Neural cell (in vitro differentiated cells): ENCODE data around the gene NXPH2. TPM values are rescaled to one million over a fixed set of nuclear protein-coding genes. Genes with fewer than 3 reads are reported as not detected.

Source experiments
- H2AFZ ChIP-seq: fragments of 200-600, 300-800 bp; sonication (generic), shearing (Covaris generic); 2 replicates; pipeline ENCODE4 v1.6.0; 2014; ENCODE audit warnings: low read depth, mild to moderate bottlenecking, antibody characterized with exemption, low read length, moderate library complexity
- H3F3A ChIP-seq: fragments of 200-600 bp; shearing (Covaris generic); 2 replicates; pipeline ENCODE4 v1.6.1; 2016; ENCODE audit warnings: mild to moderate bottlenecking, moderate library complexity, mixed read lengths, antibody characterized with exemption, low read length; ENCODE audit not compliant: insufficient read depth, poor library complexity, severe bottlenecking
- H3K27ac ChIP-seq: fragments of 200-600, 300-800 bp; sonication (generic), shearing (Covaris generic); 2 replicates; pipeline ENCODE4 v1.5.1; 2014; ENCODE audit warnings: mild to moderate bottlenecking, low read length, moderate library complexity
- H3K27me3 ChIP-seq: fragments of 300-800, 200-600 bp; sonication (generic), shearing (Covaris generic); 2 replicates; pipeline ENCODE4 v1.6.0; 2014; ENCODE audit warnings: mild to moderate bottlenecking, low read depth, low read length, moderate library complexity; ENCODE audit not compliant: insufficient read depth
- H3K36me3 ChIP-seq: fragments of 300-800, 200-600 bp; sonication (generic), shearing (Covaris generic); 2 replicates; pipeline ENCODE4 v1.5.1; 2014; ENCODE audit warnings: mild to moderate bottlenecking, antibody characterized with exemption, low read length, moderate library complexity; ENCODE audit not compliant: insufficient read depth
- H3K4me2 ChIP-seq: fragments of 300-800, 200-600 bp; sonication (generic), shearing (Covaris generic); 2 replicates; pipeline ENCODE4 v1.6.0; 2014; ENCODE audit warnings: mild to moderate bottlenecking, low read length
- H3K4me3 ChIP-seq: fragments of 300-800, 200-600 bp; sonication (generic), shearing (Covaris generic); 2 replicates; pipeline ENCODE4 v1.5.1; 2014; ENCODE audit warnings: mild to moderate bottlenecking, low read length, moderate library complexity
- H3K79me2 ChIP-seq: fragments of 200-600 bp; shearing (Covaris generic); replicated peaks from 2 replicates; pipeline ENCODE4 v1.6.0; 2014; ENCODE audit warnings: mild to moderate bottlenecking, low read length, moderate library complexity; ENCODE audit not compliant: insufficient read depth
- H3K9ac ChIP-seq: fragments of 300-800, 200-600 bp; sonication (generic), shearing (Covaris generic); 2 replicates; pipeline ENCODE4 v1.6.1; 2016; ENCODE audit warnings: mild to moderate bottlenecking, low read length, mixed read lengths
- H3K9me2 ChIP-seq: fragments of 200-600 bp; shearing (Covaris generic); 2 replicates; pipeline ENCODE4 v1.6.1; 2016; ENCODE audit warnings: mild to moderate bottlenecking, low read length, mixed read lengths; ENCODE audit not compliant: insufficient read depth
- H3K9me3 ChIP-seq: fragments of 200-600, 300-800 bp; sonication (generic), shearing (Covaris generic); 2 replicates; pipeline ENCODE4 v1.6.1; 2016; ENCODE audit warnings: mild to moderate bottlenecking, mixed run types, low read length, moderate library complexity, mixed read lengths
- H4K20me1 ChIP-seq: fragments of 200-600 bp; shearing (Covaris generic); 2 replicates; pipeline ENCODE4 v1.6.1; 2016; ENCODE audit warnings: mild to moderate bottlenecking, mixed run types; ENCODE audit not compliant: insufficient read depth
- EP300 ChIP-seq: fragments of 450-650 bp; conservative IDR thresholded peaks from 2 replicates; pipeline ENCODE4 v1.6.1; 2014; ENCODE audit warnings: antibody characterized with exemption, mild to moderate bottlenecking, moderate library complexity; ENCODE audit not compliant: poor library complexity, severe bottlenecking
- EZH2 ChIP-seq: fragments of 200-600, 300-800 bp; shearing (Covaris generic), sonication (generic); IDR thresholded peaks from 2 replicates; pipeline ENCODE4 v1.6.1; 2014; ENCODE audit warnings: antibody characterized with exemption, low read length, borderline replicate concordance, mild to moderate bottlenecking; ENCODE audit not compliant: insufficient read depth, poor library complexity, severe bottlenecking
- MXI1 ChIP-seq: fragments of 450-650 bp; conservative IDR thresholded peaks from 2 replicates; pipeline ENCODE4 v1.6.1; 2014; ENCODE audit warnings: antibody characterized with exemption, mild to moderate bottlenecking; ENCODE audit not compliant: poor library complexity, severe bottlenecking
- POLR2AphosphoS5 ChIP-seq: IDR thresholded peaks from 2 replicates; pipeline ENCODE4 v1.6.1; 2012
- RAD21 ChIP-seq: fragments of 450-650 bp; conservative IDR thresholded peaks from 2 replicates; pipeline ENCODE4 v1.6.1; 2014; ENCODE audit warnings: antibody characterized with exemption, mild to moderate bottlenecking, moderate library complexity
- SMC3 ChIP-seq: fragments of 450-650 bp; conservative IDR thresholded peaks from 2 replicates; pipeline ENCODE4 v1.6.1; 2014; ENCODE audit warnings: antibody characterized with exemption, mild to moderate bottlenecking, moderate library complexity; ENCODE audit not compliant: poor library complexity
- TAF1 ChIP-seq: IDR thresholded peaks from 2 replicates; pipeline ENCODE4 v1.6.1; 2012; ENCODE audit warnings: low read depth
- polyA plus RNA-seq: library from polyadenylated mRNA; depleted of rRNA; stranded (reverse); fragments of >200 nt; gene quantifications from 2 replicates; pipeline ENCODE4 v1.2.3, GENCODE V29; 2014
- TF ChIP-seq, protein P1 (sequence below): fragments of 450-650 bp; IDR thresholded peaks from 2 replicates; pipeline ENCODE4 v1.5.1; 2014; ENCODE audit warnings: antibody characterized with exemption, mild to moderate bottlenecking, moderate library complexity; ENCODE audit not compliant: poor library complexity, severe bottlenecking
- TF ChIP-seq, protein P2 (sequence below): IDR thresholded peaks from 2 replicates; pipeline ENCODE4 v1.6.1; 2012; ENCODE audit warnings: borderline replicate concordance

The NXPH2 gene
- polyA plus RNA-seq, 1 donor from 2014 or later: not detected

DNA sequence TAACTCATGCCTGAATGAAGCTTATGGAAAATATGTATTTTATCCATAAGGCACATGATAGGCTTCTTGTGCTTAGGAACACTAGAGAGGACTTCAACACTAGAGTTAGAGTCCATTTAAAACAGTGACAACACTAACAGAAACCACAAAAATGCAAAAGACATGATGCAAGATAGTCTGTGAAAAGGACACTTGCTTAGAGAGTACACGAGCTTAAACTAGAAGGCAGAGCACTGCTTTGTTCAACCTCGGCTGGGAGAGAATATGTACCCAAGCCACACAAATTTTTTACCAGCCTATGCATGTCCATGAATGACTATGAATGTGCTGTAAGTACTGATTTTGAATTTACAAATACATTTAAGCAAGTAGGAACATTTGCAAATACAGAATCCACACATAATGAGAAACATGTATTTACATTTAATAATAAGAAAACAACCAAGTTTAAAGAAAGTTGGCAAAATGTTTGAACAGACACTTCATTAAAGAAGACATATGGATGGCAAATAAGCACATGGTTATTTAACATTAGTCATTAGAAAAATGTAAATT is 148.0 kb downstream of the NXPH2 start:
- no peak overlapping the region for H3K4me2 ChIP-seq
- no peaks in the 10 kb centered on the region for H3K9me3 ChIP-seq
- H3K36me3 ChIP-seq: no peaks in the 10 kb centered on the region
- TF ChIP-seq TAF1 (no peak), POLR2AphosphoS5 (no peak), RAD21 (no peak), EZH2 (no peak), SMC3 (no peak), MXI1 (no peak), EP300 (no peak)
- TF ChIP-seq, protein P1, sequence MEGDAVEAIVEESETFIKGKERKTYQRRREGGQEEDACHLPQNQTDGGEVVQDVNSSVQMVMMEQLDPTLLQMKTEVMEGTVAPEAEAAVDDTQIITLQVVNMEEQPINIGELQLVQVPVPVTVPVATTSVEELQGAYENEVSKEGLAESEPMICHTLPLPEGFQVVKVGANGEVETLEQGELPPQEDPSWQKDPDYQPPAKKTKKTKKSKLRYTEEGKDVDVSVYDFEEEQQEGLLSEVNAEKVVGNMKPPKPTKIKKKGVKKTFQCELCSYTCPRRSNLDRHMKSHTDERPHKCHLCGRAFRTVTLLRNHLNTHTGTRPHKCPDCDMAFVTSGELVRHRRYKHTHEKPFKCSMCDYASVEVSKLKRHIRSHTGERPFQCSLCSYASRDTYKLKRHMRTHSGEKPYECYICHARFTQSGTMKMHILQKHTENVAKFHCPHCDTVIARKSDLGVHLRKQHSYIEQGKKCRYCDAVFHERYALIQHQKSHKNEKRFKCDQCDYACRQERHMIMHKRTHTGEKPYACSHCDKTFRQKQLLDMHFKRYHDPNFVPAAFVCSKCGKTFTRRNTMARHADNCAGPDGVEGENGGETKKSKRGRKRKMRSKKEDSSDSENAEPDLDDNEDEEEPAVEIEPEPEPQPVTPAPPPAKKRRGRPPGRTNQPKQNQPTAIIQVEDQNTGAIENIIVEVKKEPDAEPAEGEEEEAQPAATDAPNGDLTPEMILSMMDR: no peak
- TF ChIP-seq, protein P2, sequence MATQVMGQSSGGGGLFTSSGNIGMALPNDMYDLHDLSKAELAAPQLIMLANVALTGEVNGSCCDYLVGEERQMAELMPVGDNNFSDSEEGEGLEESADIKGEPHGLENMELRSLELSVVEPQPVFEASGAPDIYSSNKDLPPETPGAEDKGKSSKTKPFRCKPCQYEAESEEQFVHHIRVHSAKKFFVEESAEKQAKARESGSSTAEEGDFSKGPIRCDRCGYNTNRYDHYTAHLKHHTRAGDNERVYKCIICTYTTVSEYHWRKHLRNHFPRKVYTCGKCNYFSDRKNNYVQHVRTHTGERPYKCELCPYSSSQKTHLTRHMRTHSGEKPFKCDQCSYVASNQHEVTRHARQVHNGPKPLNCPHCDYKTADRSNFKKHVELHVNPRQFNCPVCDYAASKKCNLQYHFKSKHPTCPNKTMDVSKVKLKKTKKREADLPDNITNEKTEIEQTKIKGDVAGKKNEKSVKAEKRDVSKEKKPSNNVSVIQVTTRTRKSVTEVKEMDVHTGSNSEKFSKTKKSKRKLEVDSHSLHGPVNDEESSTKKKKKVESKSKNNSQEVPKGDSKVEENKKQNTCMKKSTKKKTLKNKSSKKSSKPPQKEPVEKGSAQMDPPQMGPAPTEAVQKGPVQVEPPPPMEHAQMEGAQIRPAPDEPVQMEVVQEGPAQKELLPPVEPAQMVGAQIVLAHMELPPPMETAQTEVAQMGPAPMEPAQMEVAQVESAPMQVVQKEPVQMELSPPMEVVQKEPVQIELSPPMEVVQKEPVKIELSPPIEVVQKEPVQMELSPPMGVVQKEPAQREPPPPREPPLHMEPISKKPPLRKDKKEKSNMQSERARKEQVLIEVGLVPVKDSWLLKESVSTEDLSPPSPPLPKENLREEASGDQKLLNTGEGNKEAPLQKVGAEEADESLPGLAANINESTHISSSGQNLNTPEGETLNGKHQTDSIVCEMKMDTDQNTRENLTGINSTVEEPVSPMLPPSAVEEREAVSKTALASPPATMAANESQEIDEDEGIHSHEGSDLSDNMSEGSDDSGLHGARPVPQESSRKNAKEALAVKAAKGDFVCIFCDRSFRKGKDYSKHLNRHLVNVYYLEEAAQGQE: no peak
- no peak overlapping the region for H2AFZ ChIP-seq
- no peak overlapping the region for H3K4me3 ChIP-seq
- no peak overlapping the region for H3K27ac ChIP-seq
- no peak overlapping the region for H3K9ac ChIP-seq
- no peaks in the 10 kb centered on the region for H4K20me1 ChIP-seq
- no peaks in the 10 kb centered on the region for H3K79me2 ChIP-seq
- no peaks in the 10 kb centered on the region for H3K9me2 ChIP-seq
- no peaks in the 10 kb centered on the region for H3F3A ChIP-seq
- no peaks in the 10 kb centered on the region for H3K27me3 ChIP-seq

DNA sequence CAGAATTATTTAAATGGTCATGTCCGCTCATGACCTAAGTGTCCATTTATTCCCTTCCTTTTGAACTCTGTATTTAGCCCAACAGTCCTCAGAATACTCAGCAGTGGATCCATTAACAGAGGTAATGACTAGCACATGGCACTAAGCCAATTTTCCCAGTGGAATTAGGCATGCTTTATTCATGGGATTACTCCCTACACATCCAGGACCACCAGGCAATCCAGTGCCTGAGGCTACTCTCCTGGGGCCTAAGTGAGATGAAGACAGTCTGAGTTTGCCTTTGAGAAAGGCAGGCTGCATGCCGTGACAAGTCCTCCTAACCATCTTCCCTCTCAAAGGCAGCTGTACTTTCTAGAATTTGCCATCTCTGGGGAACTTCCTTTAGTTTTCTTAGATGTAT is 150.0 kb downstream of the NXPH2 start:
- H2AFZ ChIP-seq: no peak overlapping the region
- H3K79me2 ChIP-seq: no peaks in the 10 kb centered on the region
- H3K36me3 ChIP-seq: no peaks in the 10 kb centered on the region
- no peak overlapping the region for H3K27ac ChIP-seq
- no peak overlapping the region for H3K4me3 ChIP-seq
- TF ChIP-seq RAD21 (no peak), EP300 (no peak), MXI1 (no peak)
- TF ChIP-seq, protein P2: no peak
- no peaks in the 10 kb centered on the region for H3F3A ChIP-seq
- H3K9me3 ChIP-seq: no peaks in the 10 kb centered on the region
- H3K27me3 ChIP-seq: no peaks in the 10 kb centered on the region
- H3K9me2 ChIP-seq: no peaks in the 10 kb centered on the region
- no peak overlapping the region for H3K4me2 ChIP-seq
- no peaks in the 10 kb centered on the region for H4K20me1 ChIP-seq
- H3K9ac ChIP-seq: no peak overlapping the region
